Measurements from ENCODE around the gene PAPSS1. TPM values are rescaled to one million over a fixed set of nuclear protein-coding genes. Genes with fewer than 3 reads are reported as not detected.

PAPSS1 gene
- total and polyA plus RNA-seq, 2 of the 8 experiments (the other 6 are each of a cell fraction or from before 2014, with no cell fraction given), result 79.2 to 98.5 TPM

- Histone ChIP-seq H3K14ac (ENCODE audit: insufficient read length) (no peak overlapping the region), H2AK5ac (ENCODE audit: low read depth, low read length) (no peak overlapping the region), H3K4me1 (replicated peaks in 1 of 4; ENCODE audit: control insufficient read depth in 3 of 4, insufficient read depth in 4 of 4, low read length in 3 of 4) (peaks cover 0 to 3% (median 0%) of the 10 kb centered on the region in 4 experiments; a peak in 2 of 7 replicates), H3K4me3 (ENCODE audit: extremely low read depth in 1 of 4, insufficient read depth in 2 of 4, low read depth in 3 of 4, low read length in 4 of 4) (no peak overlapping the region), H3K23ac (ENCODE audit: insufficient read length) (no peak overlapping the region), H3K4me2 (ENCODE audit: insufficient read depth in 1 of 2, low read depth in 2 of 2, low read length in 2 of 2) (no peak overlapping the region), H2BK15ac (ENCODE audit: low read length) (no peak overlapping the region), H2AFZ (ENCODE audit: low read length) (no peak overlapping the region), H3K27ac (ENCODE audit: low read depth, low read length) (no peak overlapping the region), H2BK12ac (ENCODE audit: low read depth, low read length) (no peak overlapping the region), H3K9me3 (ENCODE audit: insufficient read depth in 2 of 2, low read depth in 1 of 2, low read length in 1 of 2) (peaks cover 9 to 12% of the 10 kb centered on the region in 2 experiments), H2BK120ac (replicated peaks; ENCODE audit: low read depth, low read length) (no peak overlapping the region), H3K9ac (replicated peaks in 1 of 4; ENCODE audit: extremely low read depth in 1 of 4, low read depth in 3 of 4, low read length in 3 of 4) (no peak overlapping the region), H2BK5ac (ENCODE audit: low read depth, low read length) (no peak overlapping the region), H3K79me2 (ENCODE audit: control insufficient read depth in 1 of 2, insufficient read depth in 2 of 2, low read length in 2 of 2) (peaks cover 0 to 83% of the 10 kb centered on the region in 2 experiments; a peak in 3 of 4 replicates), H3K4ac (replicated peaks; ENCODE audit: insufficient read length, low read depth, low read length) (no peak overlapping the region), H3K18ac (ENCODE audit: extremely low read depth, low read length) (no peak overlapping the region), H4K20me1 (replicated peaks in 1 of 2; ENCODE audit: control insufficient read depth in 1 of 2, insufficient read depth in 2 of 2, low read length in 2 of 2) (no peaks in the 10 kb centered on the region), H3K27me3 (replicated peaks in 1 of 4; ENCODE audit: control insufficient read depth in 3 of 4, extremely low read depth in 1 of 4, insufficient read depth in 3 of 4, low read length in 3 of 4) (no peaks in the 10 kb centered on the region), H4K5ac (ENCODE audit: insufficient read length, low read depth, low read length) (no peak overlapping the region), H3K56ac (replicated peaks; ENCODE audit: insufficient read length, low read depth, low read length) (no peak overlapping the region), H4K91ac (replicated peaks; ENCODE audit: insufficient read length, low read length) (no peak overlapping the region), H4K8ac (ENCODE audit: extremely low read depth, insufficient read depth, low read length) (no peak overlapping the region), H3K23me2 (ENCODE audit: low read depth, low read length) (no peaks in the 10 kb centered on the region), H3K36me3 (ENCODE audit: control insufficient read depth in 2 of 4, insufficient read depth in 4 of 4, low read length in 3 of 4) (peaks cover 0 to 5% (median 0%) of the 10 kb centered on the region in 4 experiments; a peak in 2 of 8 replicates), H2BK20ac (ENCODE audit: low read length) (no peak overlapping the region), H3K79me1 (ENCODE audit: low read depth, low read length) (peaks cover 5% of the 10 kb centered on the region)
- FAIRE-seq (no peak), DNase-seq (ENCODE audit: low read depth in 1 of 2, low spot score in 2 of 2) (no peak)
- ChIA-PET POLR2A (ENCODE audit: partially characterized antibody) (interaction anchor here (1.5 kb wide), 1 partner anchor 10 kb away, joined by 5 read pairs; the partner anchor contains the start of gene PAPSS1), CTCF (ENCODE audit: partially characterized antibody) (interaction anchor here (1.3 to 1.5 kb wide), 2 partner anchors 10 to 24 kb away, joined by 3 read pairs; partner anchors contain the start of gene PAPSS1)
- WGBS, 2 experiments (ENCODE audit: extremely low coverage in 1 of 2, insufficient coverage in 1 of 2, insufficient read length in 1 of 2, insufficient replicate concordance in 2 of 2, low coverage in 1 of 2, low lambda C conversion rate in 2 of 2, missing lambda C conversion rate in 1 of 2), result 100% methylated on average over 1 of the region's 1 CpG; no CpG with 5 or more reads in 1 of the 2 experiments
- TF ChIP-seq EP300 (IDR thresholded peaks at IDR 0.05; ENCODE audit: borderline replicate concordance in 1 of 2, low read depth in 2 of 2, low read length in 2 of 2), result no peak
- TF ChIP-seq JUND (IDR thresholded peaks at IDR 0.05; ENCODE audit: low read length), result no peak
- no peak for TF ChIP-seq KDM5A (IDR thresholded peaks at IDR 0.05; ENCODE audit: low read length)
- TF ChIP-seq, protein P1, sequence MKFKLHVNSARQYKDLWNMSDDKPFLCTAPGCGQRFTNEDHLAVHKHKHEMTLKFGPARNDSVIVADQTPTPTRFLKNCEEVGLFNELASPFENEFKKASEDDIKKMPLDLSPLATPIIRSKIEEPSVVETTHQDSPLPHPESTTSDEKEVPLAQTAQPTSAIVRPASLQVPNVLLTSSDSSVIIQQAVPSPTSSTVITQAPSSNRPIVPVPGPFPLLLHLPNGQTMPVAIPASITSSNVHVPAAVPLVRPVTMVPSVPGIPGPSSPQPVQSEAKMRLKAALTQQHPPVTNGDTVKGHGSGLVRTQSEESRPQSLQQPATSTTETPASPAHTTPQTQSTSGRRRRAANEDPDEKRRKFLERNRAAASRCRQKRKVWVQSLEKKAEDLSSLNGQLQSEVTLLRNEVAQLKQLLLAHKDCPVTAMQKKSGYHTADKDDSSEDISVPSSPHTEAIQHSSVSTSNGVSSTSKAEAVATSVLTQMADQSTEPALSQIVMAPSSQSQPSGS (IDR thresholded peaks at IDR 0.05; ENCODE audit: low read length), result no peak
- no peak for TF ChIP-seq CHD1 (IDR thresholded peaks at IDR 0.05; ENCODE audit: low read depth, low read length)
- TF ChIP-seq SIRT6 (IDR thresholded peaks at IDR 0.05; ENCODE audit: low read length), result no peak
- no peak for TF ChIP-seq CBX8 (IDR thresholded peaks at IDR 0.05; ENCODE audit: borderline replicate concordance, low read depth, low read length)
- no peak for TF ChIP-seq JUN (IDR thresholded peaks at IDR 0.05; ENCODE audit: low read depth, low read length)
- no peak for TF ChIP-seq HDAC6 (IDR thresholded peaks at IDR 0.05; ENCODE audit: low read depth, low read length)
- no peak for TF ChIP-seq NRF1 (IDR thresholded peaks at IDR 0.05; ENCODE audit: low read depth, low read length)
- no peak for TF ChIP-seq SUZ12 (IDR thresholded peaks at IDR 0.05; ENCODE audit: low read length)
- TF ChIP-seq SP4 (IDR thresholded peaks at IDR 0.05; ENCODE audit: low read length), result no peak
- no peak for TF ChIP-seq EGR1 (IDR thresholded peaks at IDR 0.05; ENCODE audit: borderline replicate concordance, low read depth, low read length)
Observed at GRCh38 chr4:107709916-107710315, 10.1 kb downstream of the PAPSS1 start.

Measured in H1 (cell line).